Measurements from ENCODE around the gene IMMP2L. TPM values are rescaled to one million over a fixed set of nuclear protein-coding genes. Genes with fewer than 3 reads are reported as not detected.
A peak's percentile ranks its signal among the peaks of the same experiment; 100 is the strongest.

IMMP2L gene
- total RNA-seq, 2 donors from 2014 or later = 7.3 to 7.7 TPM

DNA sequence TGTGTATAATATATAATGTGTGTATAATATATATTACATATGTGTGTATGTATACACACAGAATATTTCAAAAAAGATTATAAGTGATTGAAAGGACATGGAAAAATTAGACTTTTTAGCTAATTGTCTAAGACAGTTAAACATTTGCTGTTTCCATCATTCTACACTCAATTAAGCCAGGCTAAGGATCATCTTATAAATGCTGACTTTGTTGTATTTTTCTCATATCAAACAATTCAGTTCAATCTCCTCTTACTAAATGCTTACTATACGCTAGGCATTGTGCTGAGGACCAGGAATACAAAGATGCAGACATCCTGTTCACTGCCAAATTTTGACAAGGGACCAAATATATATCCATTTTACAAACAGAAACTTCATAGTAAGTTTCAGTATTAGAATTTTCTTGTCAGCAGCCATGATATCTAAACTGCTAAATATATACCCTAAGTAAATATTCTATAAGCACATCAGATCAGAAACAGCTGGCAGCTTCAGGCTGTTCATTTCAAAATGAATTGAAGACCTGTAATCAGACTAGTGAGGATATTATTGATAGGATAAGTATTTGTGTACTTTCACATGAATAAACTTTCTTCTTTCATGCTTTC lies 481.7 kb downstream of the IMMP2L start:
- Histone ChIP-seq H3K9me3 (no peaks in the 10 kb centered on the region), H3K4me3 (no peak overlapping the region), H3K27me3 (no peaks in the 10 kb centered on the region), H3K36me3 (no peaks in the 10 kb centered on the region), H3K27ac (no peak overlapping the region), H3K4me1 (no peaks in the 10 kb centered on the region)
- no peak for DNase-seq (ENCODE audit: low spot score)
- TF ChIP-seq, protein P1, sequence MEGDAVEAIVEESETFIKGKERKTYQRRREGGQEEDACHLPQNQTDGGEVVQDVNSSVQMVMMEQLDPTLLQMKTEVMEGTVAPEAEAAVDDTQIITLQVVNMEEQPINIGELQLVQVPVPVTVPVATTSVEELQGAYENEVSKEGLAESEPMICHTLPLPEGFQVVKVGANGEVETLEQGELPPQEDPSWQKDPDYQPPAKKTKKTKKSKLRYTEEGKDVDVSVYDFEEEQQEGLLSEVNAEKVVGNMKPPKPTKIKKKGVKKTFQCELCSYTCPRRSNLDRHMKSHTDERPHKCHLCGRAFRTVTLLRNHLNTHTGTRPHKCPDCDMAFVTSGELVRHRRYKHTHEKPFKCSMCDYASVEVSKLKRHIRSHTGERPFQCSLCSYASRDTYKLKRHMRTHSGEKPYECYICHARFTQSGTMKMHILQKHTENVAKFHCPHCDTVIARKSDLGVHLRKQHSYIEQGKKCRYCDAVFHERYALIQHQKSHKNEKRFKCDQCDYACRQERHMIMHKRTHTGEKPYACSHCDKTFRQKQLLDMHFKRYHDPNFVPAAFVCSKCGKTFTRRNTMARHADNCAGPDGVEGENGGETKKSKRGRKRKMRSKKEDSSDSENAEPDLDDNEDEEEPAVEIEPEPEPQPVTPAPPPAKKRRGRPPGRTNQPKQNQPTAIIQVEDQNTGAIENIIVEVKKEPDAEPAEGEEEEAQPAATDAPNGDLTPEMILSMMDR (IDR thresholded peaks at IDR 0.05) = no peak

DNA sequence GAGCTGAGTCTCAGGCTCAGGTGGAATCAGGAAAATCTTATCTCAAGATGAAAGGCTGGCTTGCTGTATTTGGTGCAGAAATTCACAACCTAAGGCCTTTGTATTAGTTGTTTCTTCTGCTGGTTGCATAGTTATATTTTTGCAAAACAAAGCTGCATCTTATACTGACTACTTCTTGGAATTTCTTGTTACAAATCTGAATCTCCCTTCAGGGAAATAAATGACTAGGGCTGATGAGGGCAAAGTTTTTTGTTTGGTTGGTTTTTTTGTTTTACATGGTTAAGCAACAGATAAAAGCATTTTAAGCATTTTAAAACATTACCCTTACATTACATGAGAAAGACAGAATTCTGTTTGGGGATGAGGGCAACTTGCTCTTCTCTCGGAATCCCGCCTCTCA lies 485.3 kb downstream of the IMMP2L start:
- Histone ChIP-seq H3K4me3 (no peak overlapping the region), H3K4me1 (peaks cover 0 to 5% of the 10 kb centered on the region in 2 donors), H3K27ac (no peak overlapping the region), H3K9me3 (no peaks in the 10 kb centered on the region), H3K36me3 (no peaks in the 10 kb centered on the region), H3K27me3 (no peaks in the 10 kb centered on the region)
- DNase-seq (ENCODE audit: low spot score) = no peak
- TF ChIP-seq, protein P1 (IDR thresholded peaks at IDR 0.05) = no peak

DNA sequence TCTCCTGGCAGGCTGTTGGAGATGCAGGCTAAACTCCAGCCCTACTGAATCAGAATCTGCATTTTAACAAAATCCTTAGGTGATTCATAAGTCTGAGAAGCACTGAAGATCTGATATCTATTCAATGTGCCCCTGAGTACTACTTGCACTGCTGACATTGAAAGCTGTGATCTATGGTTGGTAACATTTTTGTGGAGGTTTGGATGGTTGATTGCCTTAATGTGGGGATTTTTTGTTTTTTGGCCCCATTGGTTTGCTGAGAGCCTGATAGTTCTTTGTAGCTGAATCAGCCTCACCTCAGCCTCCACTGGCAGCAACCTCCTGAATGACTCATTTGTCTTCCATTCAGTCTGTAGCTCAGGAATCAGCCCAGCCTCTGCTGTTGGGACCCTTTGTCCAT lies 486.1 kb downstream of the IMMP2L start:
- H3K27ac ChIP-seq = peak overlapping the region in 1 of 2 donors; percentile 46
- no peak for DNase-seq (ENCODE audit: low spot score)
- TF ChIP-seq, protein P1 (IDR thresholded peaks at IDR 0.05) = no peak
- no peak overlapping the region for H3K4me3 ChIP-seq
- H3K27me3 ChIP-seq = no peaks in the 10 kb centered on the region
- H3K4me1 ChIP-seq = peaks cover 0 to 5% of the 10 kb centered on the region in 2 donors
- no peaks in the 10 kb centered on the region for H3K36me3 ChIP-seq
- no peaks in the 10 kb centered on the region for H3K9me3 ChIP-seq

DNA sequence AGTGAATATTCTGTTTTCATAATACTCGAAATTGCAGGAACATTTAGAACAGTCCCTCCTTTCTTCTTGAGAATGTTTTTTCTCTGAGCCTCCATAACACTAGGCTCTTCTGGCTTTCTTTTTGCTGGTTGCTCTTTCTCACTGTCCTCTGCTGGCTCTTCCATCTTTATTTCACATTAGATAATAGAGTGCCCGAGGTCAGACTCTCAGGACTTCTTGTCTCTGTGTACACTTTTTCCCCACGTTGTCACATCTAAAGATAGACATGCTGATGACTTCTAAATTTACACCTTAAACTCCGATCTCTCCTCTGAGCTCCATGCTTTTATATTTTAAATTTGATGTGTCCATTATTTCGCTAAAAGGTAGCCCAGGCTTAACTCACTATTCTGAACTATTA lies 486.8 kb downstream of the IMMP2L start:
- H3K27me3 ChIP-seq = no peaks in the 10 kb centered on the region
- H3K27ac ChIP-seq = peak overlapping the region in 1 of 2 donors; percentile 46
- TF ChIP-seq, protein P1 (IDR thresholded peaks at IDR 0.05) = no peak
- DNase-seq (ENCODE audit: low spot score) = no peak
- H3K4me1 ChIP-seq = peaks cover 0 to 5% of the 10 kb centered on the region in 2 donors
- H3K36me3 ChIP-seq = no peaks in the 10 kb centered on the region
- H3K9me3 ChIP-seq = no peaks in the 10 kb centered on the region
- H3K4me3 ChIP-seq = no peak overlapping the region

DNA sequence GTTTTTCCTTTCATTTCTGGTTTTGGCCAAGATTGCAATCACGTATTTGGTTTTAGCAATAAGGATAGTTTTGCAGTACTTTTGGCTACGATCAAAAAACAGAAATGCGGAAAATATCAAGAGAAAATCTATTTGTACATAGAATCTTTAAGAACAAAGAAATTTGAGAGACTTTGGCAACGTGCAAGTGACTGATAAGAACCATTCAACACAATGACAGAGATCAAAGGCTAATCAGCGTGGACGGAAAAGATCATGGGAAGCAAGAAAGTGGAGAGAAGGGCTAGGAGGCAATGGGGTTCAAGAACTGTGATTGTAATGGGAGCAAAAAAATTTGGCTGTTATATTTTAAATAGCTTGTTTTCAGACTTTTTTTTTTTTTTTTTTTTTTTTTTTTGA lies 487.5 kb downstream of the IMMP2L start:
- no peaks in the 10 kb centered on the region for H3K27me3 ChIP-seq
- H3K9me3 ChIP-seq = no peaks in the 10 kb centered on the region
- DNase-seq (ENCODE audit: low spot score) = no peak

More for the DNA sequence above, 487.5 kb downstream of the IMMP2L start:
- TF ChIP-seq, protein P1 (IDR thresholded peaks at IDR 0.05) = no peak
- H3K4me1 ChIP-seq = peaks cover 0 to 5% of the 10 kb centered on the region in 2 donors
- no peak overlapping the region for H3K27ac ChIP-seq
- no peak overlapping the region for H3K4me3 ChIP-seq
- H3K36me3 ChIP-seq = no peaks in the 10 kb centered on the region

Measured in right atrium auricular region (tissue), 2 donors.